ENCODE data around the gene SMAD6. TPM values are rescaled to one million over a fixed set of nuclear protein-coding genes. Genes with fewer than 3 reads are reported as not detected.

SMAD6 gene
- total RNA-seq, 6 experiments from 2014 or later, result 10.5 to 17.2 (median 12.3) TPM

DNA sequence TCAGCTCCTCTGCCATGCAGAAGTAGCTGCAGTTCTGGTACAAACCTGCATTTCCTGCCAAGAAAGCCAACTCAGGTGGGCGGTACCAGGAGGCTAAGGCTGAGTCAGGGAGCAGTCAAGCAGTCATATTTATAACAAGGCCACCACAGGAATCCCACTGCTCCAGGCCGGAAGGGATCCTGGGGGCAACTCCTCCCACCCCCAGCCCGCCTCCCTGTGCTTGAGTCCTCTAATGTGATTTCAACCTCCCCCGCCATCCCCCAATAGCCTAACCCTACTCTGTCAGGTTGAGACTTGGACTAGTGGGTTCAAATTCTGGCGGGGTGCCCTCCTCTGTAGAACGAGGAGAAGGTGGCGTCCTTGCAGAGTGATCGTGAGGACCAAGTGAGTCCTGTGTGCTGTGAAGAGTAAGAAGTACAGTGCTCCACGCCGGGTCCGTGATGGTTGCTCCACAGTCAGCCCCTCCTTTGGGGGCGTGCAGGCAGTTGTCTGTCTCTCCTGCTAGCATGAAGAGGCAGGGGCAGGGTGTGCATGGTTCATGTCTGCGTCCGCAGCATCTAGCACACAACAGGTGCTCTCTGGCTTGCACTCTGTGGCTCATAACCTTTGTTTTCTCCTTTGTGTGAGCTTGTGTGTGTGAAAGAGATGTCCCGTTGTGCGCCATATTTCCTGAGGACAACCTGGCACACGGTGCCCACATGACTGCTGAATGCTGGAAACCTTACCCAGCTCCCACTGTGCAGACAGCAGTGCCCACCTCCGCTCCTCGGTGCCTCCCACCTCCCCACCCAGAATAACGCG is 78.3 kb downstream of the SMAD6 start:
- intact Hi-C loops (cut with DNase I), result loop anchor here in 1 of 2 donors (10.0 kb wide), 1 partner anchor 64 kb away; no protein-coding TSS in a partner anchor
- H3K4me3 ChIP-seq, result no peak overlapping the region
- no peaks in the 10 kb centered on the region for H3K36me3 ChIP-seq
- no peaks in the 10 kb centered on the region for H3K27me3 ChIP-seq
- WGBS (ENCODE audit: insufficient coverage, low coverage, low lambda C conversion rate, missing lambda C conversion rate), result 100% methylated on average over 1 of the region's 21 CpGs
- H3K4me1 ChIP-seq, result peaks cover 0 to 12% (median 8%) of the 10 kb centered on the region in 4 donors
- DNase-seq (peak in 1 of 3 donors; percentile 45), ATAC-seq (no peak)
- no peaks in the 10 kb centered on the region for H3K9me3 ChIP-seq
- TF ChIP-seq, protein P1, sequence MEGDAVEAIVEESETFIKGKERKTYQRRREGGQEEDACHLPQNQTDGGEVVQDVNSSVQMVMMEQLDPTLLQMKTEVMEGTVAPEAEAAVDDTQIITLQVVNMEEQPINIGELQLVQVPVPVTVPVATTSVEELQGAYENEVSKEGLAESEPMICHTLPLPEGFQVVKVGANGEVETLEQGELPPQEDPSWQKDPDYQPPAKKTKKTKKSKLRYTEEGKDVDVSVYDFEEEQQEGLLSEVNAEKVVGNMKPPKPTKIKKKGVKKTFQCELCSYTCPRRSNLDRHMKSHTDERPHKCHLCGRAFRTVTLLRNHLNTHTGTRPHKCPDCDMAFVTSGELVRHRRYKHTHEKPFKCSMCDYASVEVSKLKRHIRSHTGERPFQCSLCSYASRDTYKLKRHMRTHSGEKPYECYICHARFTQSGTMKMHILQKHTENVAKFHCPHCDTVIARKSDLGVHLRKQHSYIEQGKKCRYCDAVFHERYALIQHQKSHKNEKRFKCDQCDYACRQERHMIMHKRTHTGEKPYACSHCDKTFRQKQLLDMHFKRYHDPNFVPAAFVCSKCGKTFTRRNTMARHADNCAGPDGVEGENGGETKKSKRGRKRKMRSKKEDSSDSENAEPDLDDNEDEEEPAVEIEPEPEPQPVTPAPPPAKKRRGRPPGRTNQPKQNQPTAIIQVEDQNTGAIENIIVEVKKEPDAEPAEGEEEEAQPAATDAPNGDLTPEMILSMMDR (IDR thresholded peaks at IDR 0.05), result no peak
- peak overlapping the region in 2 of 3 donors; percentile 79 to 89 for H3K27ac ChIP-seq

GRCh38 chr15:66780973-66781718 is 79.1 kb downstream of the SMAD6 start:
- peak in 1 of 3 donors; percentile 46 for DNase-seq

DNA sequence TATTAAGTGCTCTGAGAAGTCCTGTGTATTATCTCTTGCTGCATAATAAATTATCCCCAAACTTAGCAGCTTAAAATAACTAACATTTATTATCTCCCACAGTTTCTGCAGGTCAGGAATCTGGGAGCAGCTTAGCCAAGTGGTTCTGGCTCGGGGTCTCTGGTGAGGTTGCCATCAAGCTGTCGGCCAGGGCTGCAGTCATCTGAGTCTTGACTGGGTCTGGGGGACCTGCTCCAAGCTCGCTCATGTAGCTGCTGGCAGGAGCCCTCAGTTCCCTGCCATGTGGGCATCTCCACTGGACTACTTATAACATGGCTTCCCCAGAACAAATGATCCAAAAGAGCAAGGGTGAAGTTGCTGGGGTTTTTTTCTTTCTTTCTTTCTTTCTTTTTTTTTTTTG is 80.7 kb downstream of the SMAD6 start:
- no CpG with 5 or more reads among the region's 3 CpGs for WGBS (ENCODE audit: insufficient coverage, low coverage, low lambda C conversion rate, missing lambda C conversion rate)
- H3K4me1 ChIP-seq, result peaks cover 0 to 12% (median 8%) of the 10 kb centered on the region in 4 donors
- TF ChIP-seq, protein P1 (IDR thresholded peaks at IDR 0.05), result no peak
- TF ChIP-seq POLR2A (IDR thresholded peaks at IDR 0.05), result no peak
- intact Hi-C loops (cut with DNase I), result loop anchor here in 1 of 2 donors (10.0 kb wide), 1 partner anchor 62 kb away; no protein-coding TSS in a partner anchor
- no peaks in the 10 kb centered on the region for H3K27me3 ChIP-seq
- H3K9me3 ChIP-seq, result no peaks in the 10 kb centered on the region
- no peaks in the 10 kb centered on the region for H3K36me3 ChIP-seq
- peak in 1 of 3 donors; percentile 23 for DNase-seq
- H3K4me3 ChIP-seq, result no peak overlapping the region
- no peak overlapping the region for H3K27ac ChIP-seq
- no peak for ATAC-seq

More at GRCh38 chr15:66780973-66781718, 79.1 kb downstream of the SMAD6 start:
- ATAC-seq, result no peak
- no peak overlapping the region for H3K27ac ChIP-seq
- H3K4me3 ChIP-seq, result no peak overlapping the region
- peaks cover 0 to 12% (median 8%) of the 10 kb centered on the region in 4 donors for H3K4me1 ChIP-seq
- TF ChIP-seq, protein P1 (IDR thresholded peaks at IDR 0.05), result no peak
- TF ChIP-seq POLR2A (IDR thresholded peaks at IDR 0.05), result no peak
- intact Hi-C loops (cut with DNase I), result loop anchor here in 1 of 2 donors (10.0 kb wide), 1 partner anchor 64 kb away; no protein-coding TSS in a partner anchor
- WGBS (ENCODE audit: insufficient coverage, low coverage, low lambda C conversion rate, missing lambda C conversion rate), result 88% methylated on average over 3 of the region's 73 CpGs
- H3K9me3 ChIP-seq, result no peaks in the 10 kb centered on the region
- no peaks in the 10 kb centered on the region for H3K36me3 ChIP-seq
- H3K27me3 ChIP-seq, result no peaks in the 10 kb centered on the region

DNA sequence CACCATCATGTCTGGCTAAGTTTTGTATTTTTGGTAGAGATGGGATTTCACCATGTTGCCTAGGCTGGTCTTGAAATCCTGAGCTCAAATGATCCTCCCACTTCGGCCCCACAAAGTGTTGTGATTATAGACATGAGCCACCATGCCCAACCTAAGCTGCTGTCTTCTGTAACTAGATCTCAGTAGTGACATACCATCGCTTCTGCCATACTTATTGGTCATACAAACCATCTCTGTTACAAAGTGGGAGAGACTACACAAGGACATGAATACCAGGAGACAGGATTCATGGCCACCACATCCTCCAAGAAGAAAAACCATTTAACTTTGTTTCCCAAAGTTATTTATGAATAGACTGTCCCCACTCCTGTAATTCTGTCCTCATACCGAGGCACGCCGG is 81.3 kb downstream of the SMAD6 start:
- Histone ChIP-seq H3K27me3 (no peaks in the 10 kb centered on the region), H3K36me3 (no peaks in the 10 kb centered on the region), H3K9me3 (no peaks in the 10 kb centered on the region), H3K4me1 (peaks cover 0 to 12% (median 8%) of the 10 kb centered on the region in 4 donors), H3K4me3 (no peak overlapping the region), H3K27ac (no peak overlapping the region)
- ATAC-seq (no peak), DNase-seq (peak in 1 of 3 donors; percentile 6)
- intact Hi-C loops (cut with DNase I), result loop anchor here in 1 of 2 donors (10.0 kb wide), 1 partner anchor 61 kb away; no protein-coding TSS in a partner anchor
- TF ChIP-seq POLR2A (IDR thresholded peaks at IDR 0.05), result no peak
- TF ChIP-seq, protein P1 (IDR thresholded peaks at IDR 0.05), result no peak
- no CpG with 5 or more reads among the region's 5 CpGs for WGBS (ENCODE audit: insufficient coverage, low coverage, low lambda C conversion rate, missing lambda C conversion rate)

All from right lobe of liver (tissue), 6 donors.